Subcutaneous adipose tissue (tissue), 4 donors: ENCODE results near the gene TCF12. TPM values are rescaled to one million over a fixed set of nuclear protein-coding genes. Genes with fewer than 3 reads are reported as not detected.

ENCODE experiments used
- CTCF ChIP-seq: fragments of 450-650 bp; IDR thresholded peaks from one replicate; pipeline ENCODE4 v1.5.1; 2016; ENCODE audit warnings: low read depth, mild to moderate bottlenecking, control low read depth, antibody characterized with exemption, moderate library complexity
- total RNA-seq, 4 donors: library from RNA; depleted of rRNA; stranded (reverse); fragments of >200 nt; gene quantifications; one replicate each; pipeline ENCODE4 v1.1.0, GENCODE V29; 2016

The TCF12 gene
- total RNA-seq, 4 donors from 2014 or later, result 138 to 171 (median 166) TPM

- TF ChIP-seq CTCF, result no peak
Measured at GRCh38 chr15:57306944-57307411, 388.5 kb downstream of the TCF12 start.

- TF ChIP-seq CTCF, result no peak
Measured at GRCh38 chr15:57307527-57308169, 389.2 kb downstream of the TCF12 start.

GRCh38 chr15:57308170-57308545 is 389.7 kb downstream of the TCF12 start:
- TF ChIP-seq CTCF, result no peak

- TF ChIP-seq CTCF, result no peak
Measured at GRCh38 chr15:57309856-57310760, 391.7 kb downstream of the TCF12 start.

- no peak for TF ChIP-seq CTCF
Measured at GRCh38 chr15:57310876-57311275, 392.4 kb downstream of the TCF12 start.

- no peak for TF ChIP-seq CTCF
Measured at GRCh38 chr15:57312006-57312317, 393.5 kb downstream of the TCF12 start.

- TF ChIP-seq CTCF, result no peak
Measured at GRCh38 chr15:57312318-57313133, 394.1 kb downstream of the TCF12 start.
